Measurements from ENCODE around the gene CLK3. TPM values are rescaled to one million over a fixed set of nuclear protein-coding genes. Genes with fewer than 3 reads are reported as not detected.
A peak's percentile ranks its signal among the peaks of the same experiment; 100 is the strongest.

Gene CLK3
- total and polyA plus RNA-seq, 2 of the 13 experiments (the other 11 are each of a cell fraction or from before 2014, with no cell fraction given) = 41.5 to 82.0 TPM

- TF ChIP-seq, protein P1, sequence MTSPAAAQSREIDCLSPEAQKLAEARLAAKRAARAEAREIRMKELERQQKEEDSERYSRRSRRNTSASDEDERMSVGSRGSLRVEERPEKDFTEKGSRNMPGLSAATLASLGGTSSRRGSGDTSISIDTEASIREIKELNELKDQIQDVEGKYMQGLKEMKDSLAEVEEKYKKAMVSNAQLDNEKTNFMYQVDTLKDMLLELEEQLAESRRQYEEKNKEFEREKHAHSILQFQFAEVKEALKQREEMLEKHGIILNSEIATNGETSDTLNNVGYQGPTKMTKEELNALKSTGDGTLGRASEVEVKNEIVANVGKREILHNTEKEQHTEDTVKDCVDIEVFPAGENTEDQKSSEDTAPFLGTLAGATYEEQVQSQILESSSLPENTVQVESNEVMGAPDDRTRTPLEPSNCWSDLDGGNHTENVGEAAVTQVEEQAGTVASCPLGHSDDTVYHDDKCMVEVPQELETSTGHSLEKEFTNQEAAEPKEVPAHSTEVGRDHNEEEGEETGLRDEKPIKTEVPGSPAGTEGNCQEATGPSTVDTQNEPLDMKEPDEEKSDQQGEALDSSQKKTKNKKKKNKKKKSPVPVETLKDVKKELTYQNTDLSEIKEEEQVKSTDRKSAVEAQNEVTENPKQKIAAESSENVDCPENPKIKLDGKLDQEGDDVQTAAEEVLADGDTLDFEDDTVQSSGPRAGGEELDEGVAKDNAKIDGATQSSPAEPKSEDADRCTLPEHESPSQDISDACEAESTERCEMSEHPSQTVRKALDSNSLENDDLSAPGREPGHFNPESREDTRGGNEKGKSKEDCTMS (CRISPR knock-in tag; conservative IDR thresholded peaks at IDR 0.05) = no peak
- TF ChIP-seq RFX5 (IDR thresholded peaks at IDR 0.05; ENCODE audit: low read depth, low read length) (no peak; the same call in 1 of the 2 replicates), ZNF776 (CRISPR knock-in tag; IDR thresholded peaks at IDR 0.05) (peak; percentile 66), FOXK1 (CRISPR knock-in tag; IDR thresholded peaks at IDR 0.05; ENCODE audit: borderline replicate concordance, low read depth) (peak; percentile 59; the same call in 1 of the 2 replicates), ZNF354B (CRISPR knock-in tag; IDR thresholded peaks at IDR 0.05) (no peak), NFYB (CRISPR knock-in tag; IDR thresholded peaks at IDR 0.05) (peak; percentile 33; the same call in 1 of the 2 replicates), THAP8 (CRISPR knock-in tag; IDR thresholded peaks at IDR 0.05; ENCODE audit: borderline replicate concordance) (no peak), SMAD3 (CRISPR knock-in tag; IDR thresholded peaks at IDR 0.05) (no peak), ZBTB34 (CRISPR knock-in tag; IDR thresholded peaks at IDR 0.05) (peak; percentile 27; the same call in 1 of the 2 replicates), LBX2 (CRISPR knock-in tag; IDR thresholded peaks at IDR 0.05; ENCODE audit: borderline replicate concordance) (peak; percentile 77; the same call in 1 of the 2 replicates), GATAD2A (CRISPR knock-in tag; IDR thresholded peaks at IDR 0.05) (no peak), ZNF883 (CRISPR knock-in tag; IDR thresholded peaks at IDR 0.05; ENCODE audit: not compliant biosample characterization) (no peak), NR2F6 (IDR thresholded peaks at IDR 0.05) (peak; percentile 74), NR2F6 (CRISPR knock-in tag; IDR thresholded peaks at IDR 0.05) (peak; percentile 78), ZNF598 (CRISPR knock-in tag; IDR thresholded peaks at IDR 0.05; ENCODE audit: borderline replicate concordance) (no peak), MYPOP (CRISPR knock-in tag; IDR thresholded peaks at IDR 0.05) (peak; percentile 45; the same call in 1 of the 2 replicates), XBP1 (CRISPR knock-in tag; IDR thresholded peaks at IDR 0.05) (no peak), SIX4 (CRISPR knock-in tag; IDR thresholded peaks at IDR 0.05) (0 out of 2 replicates have a peak, but pooled peaks have one; percentile 31), NR3C1 (CRISPR knock-in tag; IDR thresholded peaks at IDR 0.05) (no peak)
- TF ChIP-seq, protein P2, sequence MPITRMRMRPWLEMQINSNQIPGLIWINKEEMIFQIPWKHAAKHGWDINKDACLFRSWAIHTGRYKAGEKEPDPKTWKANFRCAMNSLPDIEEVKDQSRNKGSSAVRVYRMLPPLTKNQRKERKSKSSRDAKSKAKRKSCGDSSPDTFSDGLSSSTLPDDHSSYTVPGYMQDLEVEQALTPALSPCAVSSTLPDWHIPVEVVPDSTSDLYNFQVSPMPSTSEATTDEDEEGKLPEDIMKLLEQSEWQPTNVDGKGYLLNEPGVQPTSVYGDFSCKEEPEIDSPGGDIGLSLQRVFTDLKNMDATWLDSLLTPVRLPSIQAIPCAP (CRISPR knock-in tag; IDR thresholded peaks at IDR 0.05; ENCODE audit: low read depth) = 0 out of 2 replicates have a peak, but pooled peaks have one; percentile 62
These were observed at the start of gene CLK3 (continued) for GRCh38 chr15:74615508-74616365.
